HUES48 (cell line): ENCODE results near the gene SLC4A8.

Experiments used
- H3K27ac ChIP-seq: one replicate; pipeline ENCODE4 v1.7.0; 2013; ENCODE audit warnings: low read depth, low read length, inconsistent platforms
- H3K27me3 ChIP-seq: 2 replicates; pipeline ENCODE4 v1.6.1; 2013; ENCODE audit warnings: mild to moderate bottlenecking, low read length; ENCODE audit not compliant: control insufficient read depth, insufficient read depth
- H3K36me3 ChIP-seq: 2 replicates; pipeline ENCODE4 v1.6.1; 2013; ENCODE audit warnings: low read length; ENCODE audit not compliant: control insufficient read depth, insufficient read depth
- H3K4me1 ChIP-seq: 2 replicates; pipeline ENCODE4 v1.6.1; 2013; ENCODE audit warnings: mild to moderate bottlenecking, low read length; ENCODE audit not compliant: control insufficient read depth, insufficient read depth
- H3K4me3 ChIP-seq: 2 replicates; pipeline ENCODE4 v1.5.1; 2013; ENCODE audit warnings: mild to moderate bottlenecking, low read depth, low read length
- H3K9ac ChIP-seq: 2 replicates; pipeline ENCODE4 v1.6.1; 2013; ENCODE audit warnings: mild to moderate bottlenecking, low read depth, low read length, moderate library complexity
- H3K9me3 ChIP-seq: 2 replicates; pipeline ENCODE4 v1.6.1; 2013; ENCODE audit warnings: low read length; ENCODE audit not compliant: control insufficient read depth, insufficient read depth

The SLC4A8 gene

DNA sequence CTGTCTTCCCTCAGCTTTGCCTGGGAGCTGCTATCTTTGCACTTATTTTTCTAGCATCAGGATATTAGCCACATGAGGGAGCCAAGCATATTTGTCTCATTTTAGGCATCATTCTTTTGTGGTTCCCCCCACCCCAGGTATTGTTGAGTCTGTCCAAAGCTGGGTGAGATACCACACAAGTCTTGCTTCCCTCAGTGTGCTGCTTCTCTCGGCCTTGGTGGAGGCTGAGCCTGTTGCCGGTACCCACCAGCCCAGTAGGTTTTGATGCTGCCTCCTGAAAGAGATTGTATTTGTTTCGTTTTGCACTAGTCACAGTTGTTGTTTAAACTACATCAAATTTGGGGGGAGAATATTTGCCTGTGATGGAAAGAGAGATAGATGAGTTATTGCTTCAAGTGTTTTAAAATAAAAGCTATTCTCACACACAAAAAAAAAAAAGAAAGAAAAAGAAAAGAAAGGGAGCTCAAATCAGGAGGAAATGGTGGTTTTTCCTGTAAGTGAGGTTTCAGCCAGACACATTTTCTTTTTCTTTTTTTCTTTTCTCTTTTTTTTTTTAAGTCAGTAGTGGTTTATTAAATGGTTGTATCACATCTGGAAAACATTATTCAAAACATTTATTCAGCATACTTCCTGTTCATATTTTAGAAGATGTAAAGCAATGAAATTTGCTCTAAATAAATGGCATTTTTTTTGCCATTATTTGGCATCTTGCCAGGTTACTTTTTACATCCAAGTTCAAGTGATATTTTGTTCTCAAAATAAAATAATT, 58.5 kb downstream of the SLC4A8 start:
- Histone ChIP-seq H3K27me3 (no peaks in the 10 kb centered on the region), H3K9ac (no peak overlapping the region), H3K36me3 (no peaks in the 10 kb centered on the region), H3K9me3 (no peaks in the 10 kb centered on the region), H3K4me1 (no peaks in the 10 kb centered on the region), H3K4me3 (no peak overlapping the region), H3K27ac (no peak overlapping the region)

DNA sequence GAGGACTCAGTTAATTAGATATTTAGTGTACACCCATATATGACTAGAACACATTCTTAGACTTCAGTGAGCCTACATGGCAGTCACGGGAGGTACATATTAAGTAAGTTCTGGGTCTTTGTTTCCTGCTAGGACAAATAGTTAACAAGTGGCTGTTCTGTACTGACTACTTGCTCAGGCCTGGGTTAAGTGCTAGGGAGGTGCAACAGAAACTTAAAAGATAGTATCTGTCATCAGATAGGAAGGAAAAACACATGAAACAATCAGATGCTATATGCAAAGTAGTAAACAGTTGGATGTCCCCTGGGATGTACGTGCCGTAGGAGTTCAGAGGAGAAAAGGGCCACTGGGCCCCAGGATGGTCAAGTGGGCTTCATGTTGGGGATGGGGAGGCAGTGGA, 59.5 kb downstream of the SLC4A8 start:
- no peak overlapping the region for H3K4me3 ChIP-seq
- no peak overlapping the region for H3K27ac ChIP-seq
- no peaks in the 10 kb centered on the region for H3K4me1 ChIP-seq
- no peaks in the 10 kb centered on the region for H3K36me3 ChIP-seq
- H3K27me3 ChIP-seq, result no peaks in the 10 kb centered on the region
- no peaks in the 10 kb centered on the region for H3K9me3 ChIP-seq
- H3K9ac ChIP-seq, result no peak overlapping the region

DNA sequence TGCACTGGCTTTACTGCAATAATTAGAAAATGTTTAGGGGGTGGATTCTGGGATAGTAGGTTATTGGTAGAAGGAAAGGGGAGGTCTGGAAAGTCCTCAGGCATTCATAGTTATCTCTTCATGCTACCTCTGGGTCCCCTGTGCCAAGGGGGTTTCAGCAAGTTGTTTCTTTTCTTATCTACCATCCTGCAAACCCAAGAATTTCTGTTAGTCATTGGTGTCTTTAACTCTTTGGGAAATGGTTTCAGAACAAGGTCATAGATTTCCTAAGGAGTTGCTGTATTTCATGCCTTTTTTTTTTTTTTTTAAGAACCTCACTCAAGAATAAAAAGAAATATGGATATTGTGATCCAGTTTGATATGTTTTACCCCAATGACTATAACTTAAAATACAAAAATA, 63.6 kb downstream of the SLC4A8 start:
- Histone ChIP-seq H3K36me3 (no peaks in the 10 kb centered on the region), H3K27me3 (no peaks in the 10 kb centered on the region), H3K4me1 (no peaks in the 10 kb centered on the region), H3K27ac (no peak overlapping the region), H3K4me3 (no peak overlapping the region), H3K9ac (no peak overlapping the region), H3K9me3 (no peaks in the 10 kb centered on the region)

DNA sequence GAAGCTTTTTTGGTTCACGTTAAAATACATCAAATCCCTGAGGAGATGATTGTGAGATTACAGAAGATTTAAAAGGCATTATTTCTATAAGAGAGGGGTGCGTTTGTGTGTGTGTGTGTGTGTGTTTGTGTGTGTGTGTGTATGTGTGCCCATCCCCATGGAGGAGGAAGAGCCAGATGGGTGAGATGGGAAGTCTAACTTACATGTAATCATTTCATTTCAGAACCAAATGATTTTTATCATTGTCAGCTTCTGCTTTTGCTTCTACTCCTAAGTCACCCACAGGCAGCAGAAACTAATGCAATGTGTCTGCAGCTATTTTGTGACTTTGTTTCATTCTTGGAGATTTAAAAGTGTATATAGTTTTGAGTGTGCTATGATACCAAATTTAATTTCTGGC, 68.7 kb downstream of the SLC4A8 start:
- Histone ChIP-seq H3K4me3 (no peak overlapping the region), H3K36me3 (peaks cover 5% of the 10 kb centered on the region), H3K27me3 (no peaks in the 10 kb centered on the region), H3K9me3 (no peaks in the 10 kb centered on the region), H3K9ac (no peak overlapping the region), H3K4me1 (no peaks in the 10 kb centered on the region), H3K27ac (no peak overlapping the region)

DNA sequence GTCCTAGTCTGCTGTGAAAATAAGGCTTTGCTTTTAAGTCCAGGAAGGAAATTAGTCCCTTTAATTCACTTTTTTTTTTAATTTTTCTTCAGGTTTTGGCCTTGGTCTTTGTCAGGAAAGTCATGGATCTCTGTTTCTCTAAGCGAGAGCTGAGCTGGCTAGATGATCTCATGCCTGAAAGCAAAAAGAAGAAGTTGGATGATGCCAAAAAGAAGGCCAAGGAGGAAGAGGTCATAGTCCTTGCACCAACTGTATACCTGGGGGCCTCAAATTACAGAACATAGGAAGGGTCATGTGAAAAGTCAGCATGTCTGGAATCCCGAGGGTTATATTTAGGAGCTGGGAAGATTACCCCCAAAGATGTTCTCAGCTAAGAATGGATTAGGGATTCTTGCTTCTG, 72.3 kb downstream of the SLC4A8 start:
- H3K27ac ChIP-seq, result no peak overlapping the region
- H3K4me1 ChIP-seq, result no peaks in the 10 kb centered on the region
- no peaks in the 10 kb centered on the region for H3K27me3 ChIP-seq
- H3K36me3 ChIP-seq, result peaks cover 5% of the 10 kb centered on the region
- H3K9ac ChIP-seq, result no peak overlapping the region
- H3K4me3 ChIP-seq, result no peak overlapping the region
- no peaks in the 10 kb centered on the region for H3K9me3 ChIP-seq

DNA sequence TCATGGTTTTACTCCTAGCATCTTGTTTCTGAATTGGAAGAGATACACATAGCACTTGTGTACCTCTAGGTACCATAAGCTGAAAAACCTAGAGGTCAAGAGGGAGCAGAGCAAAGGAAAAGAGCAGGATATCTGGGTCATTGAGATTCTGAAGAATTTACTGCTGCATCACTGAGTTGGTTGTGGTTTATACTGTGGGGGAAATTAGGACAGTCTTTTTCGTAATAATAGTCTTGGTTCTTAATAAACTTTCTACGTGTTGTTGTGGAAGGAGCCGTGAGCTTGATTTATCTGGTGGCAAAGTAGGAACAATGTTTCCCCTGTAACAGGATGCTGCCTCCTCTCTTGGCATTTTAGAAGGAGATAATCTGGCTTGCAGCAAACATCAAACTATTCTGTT, 80.2 kb downstream of the SLC4A8 start:
- H3K36me3 ChIP-seq, result peaks cover 3% of the 10 kb centered on the region; the same call in 1 of the 2 replicates
- no peaks in the 10 kb centered on the region for H3K4me1 ChIP-seq
- H3K4me3 ChIP-seq, result no peak overlapping the region
- H3K9ac ChIP-seq, result no peak overlapping the region
- no peaks in the 10 kb centered on the region for H3K27me3 ChIP-seq
- no peaks in the 10 kb centered on the region for H3K9me3 ChIP-seq
- H3K27ac ChIP-seq, result no peak overlapping the region

DNA sequence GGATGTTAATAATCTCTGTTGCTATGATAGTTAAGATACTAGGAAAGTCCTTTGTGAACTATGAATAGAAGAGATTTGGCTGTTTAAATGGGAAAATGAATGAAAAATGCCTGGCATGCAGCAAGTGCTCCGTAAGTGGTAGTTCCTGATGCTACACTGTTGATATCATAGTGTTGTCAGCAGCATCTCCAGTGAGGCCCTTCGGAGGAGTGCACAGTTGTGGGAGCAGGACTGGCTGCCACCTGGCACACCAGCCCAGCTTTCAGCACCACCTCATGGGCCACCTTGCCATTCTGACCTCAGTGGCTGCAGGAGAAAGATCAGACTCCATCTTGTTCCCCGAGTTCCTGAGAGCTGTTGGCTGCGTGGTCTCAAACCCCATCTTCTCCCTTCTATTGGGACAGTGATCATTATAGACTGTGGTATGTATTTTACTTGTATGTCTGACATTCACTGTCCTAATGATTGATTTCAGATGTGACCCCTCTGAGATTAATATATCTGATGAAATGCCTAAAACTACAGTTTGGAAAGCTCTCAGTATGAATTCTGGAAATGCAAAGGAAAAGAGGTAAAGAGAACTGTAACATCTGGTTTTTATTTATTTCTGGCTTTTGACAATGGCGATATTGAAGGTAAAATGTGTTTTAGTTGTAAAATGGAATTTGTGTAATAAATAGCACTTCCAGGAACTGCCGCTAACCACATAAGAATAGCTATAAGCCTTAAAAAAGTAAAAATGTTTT, 80.9 kb downstream of the SLC4A8 start:
- Histone ChIP-seq H3K9me3 (no peaks in the 10 kb centered on the region), H3K27me3 (no peaks in the 10 kb centered on the region), H3K9ac (no peak overlapping the region), H3K4me1 (no peaks in the 10 kb centered on the region), H3K4me3 (no peak overlapping the region), H3K36me3 (peaks cover 3% of the 10 kb centered on the region), H3K27ac (no peak overlapping the region)

DNA sequence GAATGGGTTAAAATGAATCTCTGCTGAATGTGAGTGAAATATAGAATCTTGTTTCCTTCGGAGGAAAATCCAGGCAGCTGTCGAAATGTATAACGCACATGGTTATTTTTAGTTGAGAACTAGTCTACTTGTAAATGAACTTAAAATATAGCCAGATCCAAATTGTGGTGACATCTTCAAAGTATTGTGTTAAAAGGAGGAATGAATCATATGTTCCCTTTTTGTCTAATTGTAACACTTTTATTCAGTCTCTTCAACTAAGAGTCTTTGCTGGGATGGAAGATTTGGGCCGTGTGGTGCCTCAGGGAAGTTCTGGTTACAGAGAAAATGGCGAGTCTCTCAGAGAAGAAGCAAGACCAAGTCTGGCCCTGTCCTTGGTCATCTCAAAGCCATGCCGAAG, 82.5 kb downstream of the SLC4A8 start:
- Histone ChIP-seq H3K36me3 (peaks cover 8% of the 10 kb centered on the region), H3K4me1 (no peaks in the 10 kb centered on the region), H3K27me3 (no peaks in the 10 kb centered on the region), H3K27ac (no peak overlapping the region), H3K4me3 (no peak overlapping the region), H3K9me3 (no peaks in the 10 kb centered on the region), H3K9ac (no peak overlapping the region)

DNA sequence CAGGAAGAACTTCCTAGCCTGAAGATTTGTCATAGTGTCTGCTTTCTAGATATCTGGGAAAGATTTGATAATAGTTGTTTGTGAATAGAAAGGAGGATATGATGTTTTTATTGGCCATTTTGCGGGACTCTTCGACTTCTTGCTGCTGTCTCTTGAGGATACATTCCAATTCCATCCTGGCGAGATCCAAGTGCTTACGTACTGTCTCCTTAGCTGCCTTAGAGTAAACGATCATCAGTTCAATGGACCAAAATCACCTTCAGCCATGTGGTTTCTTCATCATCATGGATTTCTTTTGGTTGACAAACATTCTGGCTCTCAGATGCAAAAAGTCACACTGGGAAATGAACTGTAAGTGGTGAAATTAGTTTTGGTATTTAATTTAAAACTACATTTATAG, 83.7 kb downstream of the SLC4A8 start:
- Histone ChIP-seq H3K9me3 (no peaks in the 10 kb centered on the region), H3K27me3 (no peaks in the 10 kb centered on the region), H3K9ac (no peak overlapping the region), H3K4me1 (no peaks in the 10 kb centered on the region), H3K4me3 (no peak overlapping the region), H3K36me3 (peaks cover 8% of the 10 kb centered on the region), H3K27ac (no peak overlapping the region)

DNA sequence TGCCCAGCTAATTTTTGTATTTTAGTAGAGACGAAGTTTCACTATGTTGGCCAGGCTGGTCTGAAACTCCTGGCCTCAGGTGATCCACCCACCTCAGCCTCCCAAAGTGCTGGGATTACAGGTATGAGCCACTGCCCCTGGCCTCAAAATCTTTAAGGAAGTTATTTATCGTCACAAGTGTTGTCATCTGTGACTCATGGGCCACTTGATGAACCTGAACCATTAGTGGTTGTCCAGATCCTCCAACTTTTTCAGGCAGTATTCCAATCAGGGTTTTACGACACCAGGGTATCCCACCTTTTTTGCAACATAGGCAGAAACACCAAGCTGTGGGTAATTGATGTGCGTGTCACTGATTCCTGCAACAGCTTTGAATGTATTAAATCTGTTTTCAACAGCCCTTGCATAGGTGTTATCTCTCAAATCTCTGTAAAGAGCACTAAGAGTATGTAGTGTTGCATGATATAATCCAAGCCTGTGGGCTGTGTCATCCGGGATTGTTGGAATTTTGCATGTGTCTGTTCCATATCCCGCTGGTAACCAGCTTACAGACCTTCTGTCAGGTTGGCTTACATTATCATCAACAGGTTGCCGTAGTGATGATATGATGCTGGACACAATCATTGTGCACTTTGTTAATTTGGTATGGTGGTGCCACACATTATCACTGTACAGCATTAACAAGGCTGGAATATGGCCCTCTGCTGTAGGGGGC, 87.1 kb downstream of the SLC4A8 start:
- no peaks in the 10 kb centered on the region for H3K4me1 ChIP-seq
- H3K27ac ChIP-seq, result no peak overlapping the region
- peaks cover 5% of the 10 kb centered on the region for H3K36me3 ChIP-seq
- no peak overlapping the region for H3K9ac ChIP-seq
- no peak overlapping the region for H3K4me3 ChIP-seq
- no peaks in the 10 kb centered on the region for H3K27me3 ChIP-seq
- H3K9me3 ChIP-seq, result no peaks in the 10 kb centered on the region

DNA sequence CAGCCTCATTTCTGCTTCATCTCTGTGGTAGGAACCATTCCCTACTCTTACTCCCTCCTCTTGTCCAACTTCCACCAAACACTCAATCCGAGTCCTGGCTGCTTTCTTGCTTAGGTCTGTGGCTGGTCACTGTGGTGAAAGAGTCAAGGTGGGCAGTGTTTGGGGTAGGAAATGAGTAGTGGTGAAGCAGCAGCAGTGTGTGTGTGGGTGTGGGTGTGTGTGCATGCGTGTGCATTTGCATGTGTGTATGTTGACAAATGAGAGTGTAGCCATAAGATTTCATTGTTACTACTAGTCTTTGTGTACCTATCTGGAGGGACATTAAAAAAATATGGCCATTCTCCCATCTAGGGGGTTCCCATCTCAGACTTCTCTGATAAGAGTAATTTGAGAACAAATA, 87.8 kb downstream of the SLC4A8 start:
- H3K36me3 ChIP-seq, result peaks cover 5% of the 10 kb centered on the region
- H3K27me3 ChIP-seq, result no peaks in the 10 kb centered on the region
- no peak overlapping the region for H3K4me3 ChIP-seq
- no peak overlapping the region for H3K27ac ChIP-seq
- no peak overlapping the region for H3K9ac ChIP-seq
- no peaks in the 10 kb centered on the region for H3K4me1 ChIP-seq
- H3K9me3 ChIP-seq, result no peaks in the 10 kb centered on the region
